GM18868 (cell line): Measurements from ENCODE around the gene PACSIN1.

Source experiments
- ATAC-seq: cut with Tn5 transposase; IDR thresholded peaks from one replicate; pipeline ENCODE4 v1.9.1; 2021; ENCODE audit warnings: mild to moderate bottlenecking, moderate library complexity; ENCODE audit not compliant: unreplicated experiment

Gene PACSIN1

GRCh38 chr6:34560366-34561226 is 94.7 kb downstream of the PACSIN1 start:
- ATAC-seq: no peak

GRCh38 chr6:34561227-34561530 is 95.3 kb downstream of the PACSIN1 start:
- no peak for ATAC-seq

DNA sequence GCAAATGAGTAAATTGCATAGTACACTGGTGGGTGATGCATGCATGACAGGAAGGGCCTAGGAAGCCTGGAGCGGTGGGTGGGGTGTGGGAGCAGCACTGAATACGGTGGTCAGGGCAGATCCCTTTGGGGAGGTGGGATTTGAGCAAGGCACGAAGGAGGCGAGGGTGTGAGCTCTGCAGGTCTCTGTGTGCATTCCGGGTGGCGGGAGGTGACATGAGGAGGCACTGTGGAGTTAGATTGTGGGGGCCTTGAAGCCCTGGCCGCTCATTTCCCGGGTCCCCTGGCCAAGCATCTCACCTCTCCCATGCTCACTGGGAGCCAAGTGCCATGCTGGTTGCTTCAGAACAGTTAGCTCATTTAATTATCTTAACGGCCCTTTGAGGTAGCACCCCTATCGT is 96.5 kb downstream of the PACSIN1 start:
- no peak for ATAC-seq

DNA sequence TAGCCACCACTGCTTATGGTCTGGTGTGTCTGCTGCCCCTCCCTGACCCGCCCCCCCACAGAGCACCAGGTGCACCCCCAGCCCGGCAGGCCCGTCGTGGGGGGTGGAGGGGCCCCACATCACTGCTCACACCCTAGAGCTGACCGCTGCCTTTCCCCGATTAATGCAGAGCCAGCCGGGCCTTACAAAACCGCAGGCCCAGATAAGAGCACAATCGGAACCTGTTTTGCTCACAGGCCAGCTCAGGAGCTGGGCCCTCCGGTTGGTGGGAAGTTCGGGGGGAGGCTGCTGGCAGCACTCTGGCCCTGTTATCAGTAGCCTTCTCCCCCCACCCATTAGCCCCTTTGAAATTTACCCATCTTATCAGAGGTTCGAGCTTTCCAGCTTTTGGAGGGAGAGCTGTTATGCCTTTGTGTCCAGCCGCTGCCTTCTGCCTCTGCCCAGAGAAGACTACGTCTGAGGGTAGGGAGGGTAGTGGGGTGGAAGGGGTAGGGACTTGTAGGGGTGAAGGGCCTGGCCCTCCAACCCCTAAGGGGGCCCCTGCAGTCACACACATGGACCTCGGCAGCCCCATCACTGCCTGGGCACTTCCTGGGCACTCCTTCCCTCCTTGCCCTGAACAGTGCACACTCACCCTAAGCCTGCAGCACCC is 97.1 kb downstream of the PACSIN1 start:
- no peak for ATAC-seq

GRCh38 chr6:34563513-34563870 is 97.6 kb downstream of the PACSIN1 start:
- no peak for ATAC-seq

- no peak for ATAC-seq
Measured at GRCh38 chr6:34564181-34564580, 98.3 kb downstream of the PACSIN1 start.

DNA sequence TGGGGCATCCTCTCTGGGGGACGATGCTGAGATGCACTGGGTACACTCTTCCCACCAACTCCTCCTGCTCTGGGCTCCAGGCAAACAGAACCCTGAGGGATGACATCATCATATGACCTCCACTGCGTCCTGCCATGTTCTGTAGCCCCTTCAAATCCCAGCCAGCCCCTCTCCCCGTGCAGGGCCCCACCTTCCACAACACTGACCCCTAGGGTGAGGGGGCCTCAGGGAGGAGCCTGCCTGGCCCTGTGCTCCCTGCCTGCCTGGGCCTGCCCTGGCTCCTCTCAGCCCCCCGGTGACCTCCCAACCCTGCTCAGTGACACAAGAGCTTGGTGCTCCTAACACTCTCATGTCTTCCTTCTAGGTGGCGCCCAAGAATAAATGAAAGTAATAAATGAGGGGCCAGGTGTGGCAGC is 99.9 kb downstream of the PACSIN1 start:
- no peak for ATAC-seq

DNA sequence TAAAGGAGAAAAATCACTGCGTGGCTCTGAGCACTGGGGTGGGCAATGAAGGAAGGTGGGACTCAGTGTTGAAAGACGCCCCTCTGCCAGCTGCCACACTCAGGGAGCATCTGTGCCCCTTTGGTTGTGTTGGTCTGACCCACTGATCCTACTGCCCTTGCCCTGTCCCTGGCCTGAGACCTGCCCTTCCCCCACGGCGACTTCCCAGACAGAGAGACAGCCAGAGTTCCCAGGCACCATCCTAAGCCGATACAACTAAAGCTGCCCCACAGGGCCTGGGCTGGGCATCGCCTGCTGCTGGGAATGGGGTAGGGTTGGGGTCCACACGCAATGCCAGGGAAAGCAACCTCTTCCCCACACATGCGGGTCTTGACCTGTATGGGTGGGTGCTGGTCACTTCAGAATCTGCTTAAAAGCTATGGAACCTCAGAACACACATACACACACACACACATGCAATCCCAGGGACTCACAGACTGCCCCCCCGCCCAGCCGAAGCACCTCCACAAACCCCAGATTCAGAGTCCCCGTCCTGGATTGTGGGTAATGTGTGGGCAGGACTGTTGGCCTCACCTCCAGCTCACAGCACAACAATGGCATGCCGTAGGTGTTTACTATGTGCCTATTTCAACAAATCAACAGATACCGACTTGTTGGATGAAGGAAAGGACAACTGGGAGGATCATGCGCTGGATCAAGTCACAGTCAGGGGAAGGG is 101.1 kb downstream of the PACSIN1 start:
- no peak for ATAC-seq

DNA sequence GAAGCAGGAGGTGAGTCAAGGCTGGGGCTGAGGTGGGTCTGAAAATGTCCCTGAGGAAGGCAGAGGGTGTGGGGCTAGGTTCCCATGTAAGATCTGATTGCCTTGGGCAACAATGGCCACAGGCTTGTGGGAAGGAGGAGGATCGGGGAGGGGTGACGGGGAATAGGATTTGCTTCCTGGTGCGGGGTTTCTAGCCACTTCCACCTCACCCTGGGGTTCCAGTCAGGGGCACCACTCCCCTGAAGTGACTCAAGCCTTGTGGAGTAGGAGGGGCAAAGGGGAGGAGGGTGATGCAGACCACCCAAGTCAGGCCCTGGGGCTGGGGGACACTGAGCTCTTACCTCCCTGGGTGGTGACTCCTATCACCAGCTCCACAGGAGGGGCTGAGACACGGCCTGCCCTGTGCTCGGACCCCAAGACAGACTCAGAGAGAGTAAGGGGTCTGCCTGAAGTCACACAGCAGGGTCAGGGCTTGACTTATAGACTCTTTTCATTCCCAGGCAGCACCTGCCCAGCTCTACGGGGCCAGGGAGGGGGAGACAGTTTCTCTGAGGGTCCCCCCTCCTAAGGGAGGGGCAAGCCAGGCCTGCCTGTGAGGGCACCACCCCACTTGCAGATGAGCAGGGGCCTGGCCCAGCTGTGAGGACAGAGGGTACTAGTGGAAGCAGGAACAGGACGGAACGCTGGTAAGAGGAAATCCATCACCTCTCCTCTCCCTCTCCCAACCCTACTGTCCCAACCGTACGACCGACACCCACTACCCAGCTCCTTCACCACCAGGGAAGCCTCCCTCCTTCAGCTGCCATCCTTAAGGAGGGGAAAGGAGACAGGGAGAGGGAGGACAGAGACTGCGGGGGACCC is 102.7 kb downstream of the PACSIN1 start:
- no peak for ATAC-seq

- no peak for ATAC-seq
Measured at GRCh38 chr6:34569361-34569973, 103.6 kb downstream of the PACSIN1 start.

DNA sequence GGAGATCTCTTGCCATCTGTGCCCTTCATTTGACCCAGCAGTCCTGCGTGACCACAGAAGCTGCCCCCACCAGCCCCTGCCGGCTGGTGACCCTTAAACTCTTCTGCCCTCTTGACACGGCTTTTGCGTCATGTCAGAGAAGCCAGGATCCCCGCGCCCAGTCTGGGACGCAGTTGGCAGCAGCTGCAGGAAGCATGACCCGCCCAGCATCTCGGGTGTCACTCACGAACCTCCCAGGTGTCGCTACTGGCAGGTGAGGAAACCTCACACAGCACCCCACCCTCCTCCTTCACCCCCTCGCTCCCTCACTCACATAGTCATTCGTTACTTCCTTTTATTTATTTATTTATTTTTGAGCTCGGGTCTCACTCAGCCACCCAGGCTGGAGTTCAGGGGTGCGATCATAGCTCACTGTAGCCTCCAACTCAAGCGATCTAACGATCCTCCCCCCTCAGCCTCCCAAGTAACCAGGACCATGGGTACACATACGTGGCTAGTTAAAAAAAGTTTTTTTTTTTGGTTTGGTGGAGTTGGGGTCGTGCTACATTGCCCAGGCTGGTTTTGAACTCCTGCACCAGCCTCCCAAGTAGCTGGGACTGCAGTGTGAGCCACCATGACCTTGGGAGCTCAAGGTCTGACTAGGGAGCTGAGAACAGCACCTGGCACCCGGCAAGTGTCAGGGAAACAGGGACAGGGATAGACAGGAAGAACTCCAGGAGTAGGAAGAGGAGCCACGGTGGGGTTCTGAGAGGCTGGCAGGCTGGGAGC is 104.4 kb downstream of the PACSIN1 start:
- ATAC-seq: no peak

DNA sequence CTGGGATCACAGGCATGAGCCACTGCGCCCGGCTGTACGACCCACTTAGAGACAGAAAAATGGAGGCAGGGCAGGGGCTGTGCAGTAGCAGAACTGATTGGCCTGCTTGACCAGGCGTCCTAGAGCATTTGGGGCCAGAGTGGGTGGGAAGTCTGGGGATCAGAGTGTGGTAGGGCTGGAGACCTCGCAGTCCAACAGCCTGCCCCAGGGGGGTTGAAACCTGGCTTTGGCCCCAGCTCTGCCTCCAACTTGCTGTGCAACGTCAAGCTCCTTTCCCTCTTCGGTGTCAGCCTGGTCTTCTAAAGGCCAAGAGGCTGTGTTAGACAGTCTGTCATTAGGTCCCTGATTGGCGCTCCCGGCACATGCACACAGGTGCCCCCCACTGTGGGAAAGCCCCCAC is 105.5 kb downstream of the PACSIN1 start:
- ATAC-seq: no peak

DNA sequence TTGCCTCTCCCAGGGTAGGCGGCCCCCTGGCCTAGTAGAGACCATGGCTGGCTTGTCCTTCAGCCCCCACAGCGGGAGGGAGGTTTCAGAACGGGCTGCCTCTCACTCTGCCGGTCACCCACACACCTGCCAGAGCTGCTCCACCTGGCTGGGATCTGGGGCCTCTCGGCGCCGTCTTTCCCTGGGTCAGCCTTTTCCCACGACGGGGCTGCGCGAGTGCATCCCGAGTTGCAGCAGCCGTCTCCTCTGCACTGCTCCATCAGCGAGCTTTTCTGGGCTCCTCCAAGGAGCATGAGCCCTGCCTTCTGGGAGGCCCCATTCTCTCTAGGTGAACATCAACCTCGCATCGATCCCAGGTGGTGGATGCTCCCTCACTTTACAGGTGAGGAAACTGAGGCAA is 106.1 kb downstream of the PACSIN1 start:
- no peak for ATAC-seq

DNA sequence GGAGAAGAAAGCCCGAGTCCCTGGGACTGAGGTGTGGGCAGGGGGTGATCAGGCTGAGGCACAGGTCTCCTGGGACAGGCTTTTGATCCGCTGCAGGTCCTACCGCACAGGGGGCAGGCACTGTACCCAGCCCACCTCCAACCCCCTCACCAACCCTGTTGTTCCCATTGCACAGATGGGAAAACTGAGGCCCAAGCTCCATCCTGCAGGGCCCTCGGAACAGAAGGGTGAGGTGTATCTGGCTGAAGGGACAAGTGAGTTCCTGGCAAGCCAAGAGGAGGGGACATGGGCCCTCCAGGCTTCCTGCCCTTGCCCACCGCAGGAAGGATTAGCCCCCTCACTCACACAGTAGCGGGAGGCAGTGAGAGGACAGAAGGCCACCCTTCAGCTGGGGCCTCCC is 106.7 kb downstream of the PACSIN1 start:
- no peak for ATAC-seq

DNA sequence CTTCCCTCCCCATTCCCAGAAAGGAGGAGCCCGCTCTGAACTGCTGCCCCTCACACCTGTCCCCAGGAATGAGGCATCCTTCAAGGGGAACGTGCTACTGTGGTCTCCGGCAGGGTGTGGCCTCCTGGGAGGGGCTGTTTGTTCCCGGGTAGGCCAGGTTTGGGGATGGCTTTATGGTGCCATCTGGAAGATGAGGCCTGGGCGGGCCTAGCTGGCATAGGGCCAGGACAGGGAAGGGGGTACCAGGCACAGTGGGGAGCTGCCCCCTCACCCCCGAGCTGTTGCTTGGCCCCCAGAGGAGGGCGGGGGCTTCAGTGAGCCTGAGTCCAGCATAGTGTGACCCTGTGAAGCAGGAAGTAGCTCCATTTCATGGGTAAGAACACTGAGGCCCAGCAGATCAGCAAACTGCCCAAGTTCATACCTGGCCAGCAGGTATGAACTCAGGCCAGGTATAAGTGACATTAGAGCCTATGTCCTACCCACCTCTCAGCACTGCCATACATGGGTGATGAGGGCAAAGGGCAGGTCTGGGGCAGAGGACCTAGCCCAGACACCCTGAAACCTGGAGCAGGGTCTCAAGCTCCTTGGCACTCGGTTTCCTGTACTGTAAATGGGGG is 107.8 kb downstream of the PACSIN1 start:
- ATAC-seq: no peak

GRCh38 chr6:34574647-34575293 is 108.9 kb downstream of the PACSIN1 start:
- no peak for ATAC-seq

GRCh38 chr6:34575326-34575725 is 109.5 kb downstream of the PACSIN1 start:
- ATAC-seq: no peak

DNA sequence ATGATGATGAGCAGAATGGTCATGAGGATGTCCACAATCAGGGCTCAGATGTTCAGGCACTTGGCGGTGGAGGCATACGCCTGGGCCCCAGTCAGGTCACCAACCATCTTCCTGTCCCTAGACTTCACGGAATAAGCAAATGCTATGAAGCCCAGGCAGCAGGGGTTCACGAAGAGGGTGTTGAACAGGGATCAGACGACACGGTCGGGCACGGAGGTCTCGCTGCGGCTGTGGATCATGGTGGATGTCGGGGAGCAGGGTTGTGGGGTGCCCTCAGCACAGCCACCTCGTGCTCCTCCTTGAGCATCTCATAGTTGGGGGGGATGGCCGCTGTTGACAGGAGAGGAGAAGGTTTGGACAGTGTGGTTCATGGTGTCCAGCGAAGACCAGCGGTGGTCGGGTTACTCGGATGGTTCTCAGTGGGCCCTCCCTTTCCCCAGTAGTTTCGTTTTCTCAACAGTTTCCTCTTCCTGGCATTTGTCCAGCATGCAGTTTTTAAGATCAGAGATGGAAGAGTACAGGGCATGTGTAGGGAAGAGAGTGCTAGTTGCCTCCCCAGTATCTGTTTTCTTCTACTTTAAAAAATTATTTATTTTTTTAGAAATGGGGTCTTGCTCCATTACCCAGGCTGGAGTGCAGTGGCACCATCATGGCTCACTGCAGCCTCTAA is 110.5 kb downstream of the PACSIN1 start:
- ATAC-seq: no peak
